HepG2 (cell line): ENCODE results near the gene ZFYVE28. TPM values are rescaled to one million over a fixed set of nuclear protein-coding genes. Genes with fewer than 3 reads are reported as not detected.

ENCODE experiments used
- CENPX ChIP-seq: sonication (generic); formaldehyde crosslinking; IDR thresholded peaks from 2 replicates; pipeline ENCODE4 v1.9.0; 2021; ENCODE audit warnings: mild to moderate bottlenecking, missing genetic modification reagents, moderate library complexity
- E2F1 ChIP-seq: sonication (generic); formaldehyde crosslinking; IDR thresholded peaks from 2 replicates; pipeline ENCODE4 v1.5.0; 2020; ENCODE audit warnings: missing genetic modification reagents
- ETV5 ChIP-seq: IDR thresholded peaks from 2 replicates; pipeline ENCODE4 v1.6.1; 2018; ENCODE audit warnings: missing biosample characterization, missing genetic modification reagents, inconsistent platforms, borderline replicate concordance
- FOXA3 ChIP-seq: IDR thresholded peaks from 2 replicates; pipeline ENCODE4 v1.6.1; 2016; ENCODE audit warnings: missing genetic modification reagents, missing compliant biosample characterization
- GATAD2A ChIP-seq: IDR thresholded peaks from 2 replicates; pipeline ENCODE4 v1.6.1; 2016
- KLF9 ChIP-seq: IDR thresholded peaks from 2 replicates; pipeline ENCODE4 v1.6.1; 2016; ENCODE audit warnings: low read depth
- MXD3 ChIP-seq: IDR thresholded peaks from 2 replicates; pipeline ENCODE4 v1.6.1; 2016; ENCODE audit warnings: mild to moderate bottlenecking, missing biosample characterization, missing genetic modification reagents
- NR2C2 ChIP-seq: sonication (generic); formaldehyde crosslinking; IDR thresholded peaks from 2 replicates; pipeline ENCODE4 v1.4.0; 2020; ENCODE audit warnings: missing genetic modification reagents, mild to moderate bottlenecking, moderate library complexity, borderline replicate concordance
- RBM22 ChIP-seq: fragments of 200-400 bp; formaldehyde crosslinking; optimal IDR thresholded peaks from 2 replicates; pipeline ENCODE3; 2017; ENCODE audit warnings: mild to moderate bottlenecking, low read length, moderate library complexity
- RFXAP ChIP-seq: sonication (generic); formaldehyde crosslinking; IDR thresholded peaks from 2 replicates; pipeline ENCODE4 v1.4.0; 2020; ENCODE audit warnings: missing genetic modification reagents, borderline replicate concordance
- SP4 ChIP-seq: sonication (generic); formaldehyde crosslinking; IDR thresholded peaks from 2 replicates; pipeline ENCODE4 v1.8.1; 2023; ENCODE audit warnings: mild to moderate bottlenecking, missing genetic modification reagents
- STAT6 ChIP-seq: sonication (generic); formaldehyde crosslinking; IDR thresholded peaks from 2 replicates; pipeline ENCODE4 v1.4.0; 2020; ENCODE audit warnings: missing genetic modification reagents, mild to moderate bottlenecking, borderline replicate concordance
- TCF12 ChIP-seq, 2 experiments: fragments of 450-650 bp in 1 of 2; sonication (generic) in 1 of 2; formaldehyde crosslinking in 1 of 2; IDR thresholded peaks; 2 replicates each; pipeline versions ENCODE4 v1.6.1 to v1.8.0; 2017 to 2022; ENCODE audit warnings: antibody characterized with exemption in 1 of 2, mild to moderate bottlenecking in 1 of 2, missing genetic modification reagents in 1 of 2, moderate library complexity in 1 of 2
- ZBTB10 ChIP-seq: sonication (generic); formaldehyde crosslinking; IDR thresholded peaks from 2 replicates; pipeline ENCODE4 v1.4.0; 2020; ENCODE audit warnings: missing genetic modification reagents, borderline replicate concordance
- ZBTB14 ChIP-seq: sonication (generic); formaldehyde crosslinking; IDR thresholded peaks from 2 replicates; pipeline ENCODE4 v1.4.0; 2020; ENCODE audit warnings: missing genetic modification reagents
- ZNF143 ChIP-seq: sonication (generic); formaldehyde crosslinking; IDR thresholded peaks from 2 replicates; pipeline ENCODE4 v1.4.0; 2020; ENCODE audit warnings: missing genetic modification reagents
- ZNF17 ChIP-seq: sonication (generic); formaldehyde crosslinking; IDR thresholded peaks from 2 replicates; pipeline ENCODE4 v1.5.0; 2020; ENCODE audit warnings: mild to moderate bottlenecking, missing genetic modification reagents
- ZNF337 ChIP-seq: sonication (generic); formaldehyde crosslinking; IDR thresholded peaks from 2 replicates; pipeline ENCODE4 v1.5.1; 2020; ENCODE audit warnings: missing genetic modification reagents, low read depth, mild to moderate bottlenecking, borderline replicate concordance
- ZNF382 ChIP-seq: sonication (generic); formaldehyde crosslinking; IDR thresholded peaks from 2 replicates; pipeline ENCODE4 v1.5.0; 2020; ENCODE audit warnings: missing genetic modification reagents, mild to moderate bottlenecking, borderline replicate concordance
- ZNF598 ChIP-seq: sonication (generic); formaldehyde crosslinking; IDR thresholded peaks from 2 replicates; pipeline ENCODE4 v1.5.1; 2020; ENCODE audit warnings: mild to moderate bottlenecking, missing genetic modification reagents, borderline replicate concordance
- polyA plus RNA-seq, 8 experiments: library from polyadenylated mRNA; depleted of rRNA in 3 of 8; stranded (reverse) in 7 of 8; unstranded in 1 of 8; fragments of >200 nt; fragmentation: Illumina TruSeq in 4 of 8; extraction: Trizol in 4 of 8; gene quantifications; 2 replicates each; pipeline versions ENCODE4 v1.2.1 to v1.2.3, GENCODE V29; 2011 to 2016; ENCODE audit warnings: low read depth in 4 of 8, missing spikeins in 1 of 8, mixed read lengths in 1 of 8; ENCODE audit not compliant: insufficient read depth in 1 of 8
- total RNA-seq, 5 experiments: library from RNA; depleted of rRNA; stranded (reverse); fragments of >200 nt; fragmentation: Illumina TruSeq; extraction: Trizol; gene quantifications; 2 replicates each; pipeline ENCODE4 v1.2.3, GENCODE V29; 2016; ENCODE audit warnings: low read depth in 1 of 5

ZFYVE28 gene
- total and polyA plus RNA-seq, 2 of the 13 experiments (the other 11 are each of a cell fraction or from before 2014, with no cell fraction given): 0.12 to 0.22 TPM

- TF ChIP-seq ZNF382 (no peak), ETV5 (CRISPR knock-in tag) (peak; percentile 33; the same call in 1 of the 2 replicates), RFXAP (CRISPR knock-in tag) (peak; percentile 52; the same call in 1 of the 2 replicates), ZNF17 (CRISPR knock-in tag) (no peak), NR2C2 (CRISPR knock-in tag) (peak; percentile 30; the same call in 1 of the 2 replicates), FOXA3 (peak; percentile 9; the same call in 1 of the 2 replicates), TCF12 (IDR thresholded peaks at IDR 0.05) (no peak), TCF12 (CRISPR knock-in tag; IDR thresholded peaks at IDR 0.05) (no peak), KLF9 (CRISPR knock-in tag) (peak; percentile 92; the same call in 1 of the 2 replicates), GATAD2A (CRISPR knock-in tag) (no peak), ZNF598 (CRISPR knock-in tag) (peak; percentile 66; the same call in 1 of the 2 replicates), RBM22 (no peak), ZNF337 (no peak), STAT6 (CRISPR knock-in tag) (0 out of 2 replicates have a peak, but pooled peaks have one; percentile 12), E2F1 (CRISPR knock-in tag) (no peak), SP4 (CRISPR knock-in tag) (peak; percentile 88), ZNF143 (CRISPR knock-in tag) (peak; percentile 90), ZBTB10 (CRISPR knock-in tag) (no peak), ZBTB14 (CRISPR knock-in tag) (0 out of 2 replicates have a peak, but pooled peaks have one; percentile 2), MXD3 (CRISPR knock-in tag) (peak; percentile 61), CENPX (no peak)
Observed at GRCh38 chr4:2241410-2242353, 176.8 kb downstream of the ZFYVE28 start, which contains the start of the genes HAUS3 and POLN (continued).
